Measurements from ENCODE around the gene TMOD2. TPM values are rescaled to one million over a fixed set of nuclear protein-coding genes. Genes with fewer than 3 reads are reported as not detected.

The TMOD2 gene
- total RNA-seq, 1 experiment from 2014 or later: 2.8 TPM

DNA sequence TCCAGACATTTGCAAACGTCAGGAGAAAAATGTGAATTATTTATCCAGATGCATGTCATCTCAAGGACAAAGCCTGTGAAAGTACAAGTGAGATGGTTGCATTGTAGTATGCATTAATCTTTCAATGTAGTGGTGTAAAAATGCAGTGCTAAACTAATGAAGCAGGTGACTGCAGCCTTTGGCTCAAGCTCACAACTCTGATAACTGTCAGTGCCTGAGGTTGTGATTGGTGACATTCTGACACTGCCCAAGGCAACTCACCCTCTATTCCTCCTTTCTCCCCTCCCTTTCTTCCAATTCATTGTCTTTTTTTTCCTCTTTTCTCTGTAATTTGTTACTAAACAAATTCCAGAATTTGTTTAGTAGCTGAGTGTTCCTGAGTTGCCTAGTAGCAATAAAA is 58.1 kb downstream of the TMOD2 start:
- Mint-ChIP-seq H3K36me3 (ENCODE audit: insufficient read depth, unreplicated experiment) (no peaks in the 10 kb centered on the region), H3K9me3 (ENCODE audit: unreplicated experiment) (no peaks in the 10 kb centered on the region), H3K27ac (ENCODE audit: low read depth, unreplicated experiment) (no peak overlapping the region), H3K4me1 (ENCODE audit: insufficient read depth, unreplicated experiment) (no peaks in the 10 kb centered on the region), H3K4me3 (ENCODE audit: unreplicated experiment) (no peak overlapping the region), H3K27me3 (ENCODE audit: insufficient read depth, unreplicated experiment) (no peaks in the 10 kb centered on the region)
- intact Hi-C loops (cut with micrococcal nuclease): no loop called here
- TF ChIP-seq, protein P1, sequence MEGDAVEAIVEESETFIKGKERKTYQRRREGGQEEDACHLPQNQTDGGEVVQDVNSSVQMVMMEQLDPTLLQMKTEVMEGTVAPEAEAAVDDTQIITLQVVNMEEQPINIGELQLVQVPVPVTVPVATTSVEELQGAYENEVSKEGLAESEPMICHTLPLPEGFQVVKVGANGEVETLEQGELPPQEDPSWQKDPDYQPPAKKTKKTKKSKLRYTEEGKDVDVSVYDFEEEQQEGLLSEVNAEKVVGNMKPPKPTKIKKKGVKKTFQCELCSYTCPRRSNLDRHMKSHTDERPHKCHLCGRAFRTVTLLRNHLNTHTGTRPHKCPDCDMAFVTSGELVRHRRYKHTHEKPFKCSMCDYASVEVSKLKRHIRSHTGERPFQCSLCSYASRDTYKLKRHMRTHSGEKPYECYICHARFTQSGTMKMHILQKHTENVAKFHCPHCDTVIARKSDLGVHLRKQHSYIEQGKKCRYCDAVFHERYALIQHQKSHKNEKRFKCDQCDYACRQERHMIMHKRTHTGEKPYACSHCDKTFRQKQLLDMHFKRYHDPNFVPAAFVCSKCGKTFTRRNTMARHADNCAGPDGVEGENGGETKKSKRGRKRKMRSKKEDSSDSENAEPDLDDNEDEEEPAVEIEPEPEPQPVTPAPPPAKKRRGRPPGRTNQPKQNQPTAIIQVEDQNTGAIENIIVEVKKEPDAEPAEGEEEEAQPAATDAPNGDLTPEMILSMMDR (IDR thresholded peaks at IDR 0.05; ENCODE audit: unreplicated experiment): no peak
- ChIA-PET CTCF (interaction anchor here (0.6 kb wide), 2 partner anchors 57 to 159 kb away, joined by 3 to 4 read pairs; no protein-coding TSS in a partner anchor), POLR2A (interaction anchor here (0.7 to 0.8 kb wide), 3 partner anchors 18 to 119 kb away, joined by 3 read pairs; no protein-coding TSS in a partner anchor)
- no peak for DNase-seq (ENCODE audit: unreplicated experiment)
- BruUV-seq (replicated peaks): no TSS peak

GRCh38 chr15:51812598-51812997 is 61.2 kb downstream of the TMOD2 start:
- H3K27me3 Mint-ChIP-seq (ENCODE audit: insufficient read depth, unreplicated experiment): no peaks in the 10 kb centered on the region
- TF ChIP-seq, protein P1 (IDR thresholded peaks at IDR 0.05; ENCODE audit: unreplicated experiment): no peak
- DNase-seq (ENCODE audit: unreplicated experiment): no peak
- BruUV-seq (replicated peaks): no TSS peak
- no peak overlapping the region for H3K27ac Mint-ChIP-seq (ENCODE audit: low read depth, unreplicated experiment)
- POLR2A ChIA-PET: interaction anchor here (1.1 to 3.4 kb wide), 2 partner anchors 12 to 17 kb away, joined by 5 to 10 read pairs; partner anchors contain the start of gene TMOD3
- H3K4me3 Mint-ChIP-seq (ENCODE audit: unreplicated experiment): no peak overlapping the region
- intact Hi-C loops (cut with micrococcal nuclease): no loop called here
- no peaks in the 10 kb centered on the region for H3K4me1 Mint-ChIP-seq (ENCODE audit: insufficient read depth, unreplicated experiment)
- CTCF ChIA-PET: interaction anchor here (1.2 kb wide), 1 partner anchor 36 kb away, joined by 5 read pairs; no protein-coding TSS in a partner anchor
- no peaks in the 10 kb centered on the region for H3K36me3 Mint-ChIP-seq (ENCODE audit: insufficient read depth, unreplicated experiment)
- no peaks in the 10 kb centered on the region for H3K9me3 Mint-ChIP-seq (ENCODE audit: unreplicated experiment)

DNA sequence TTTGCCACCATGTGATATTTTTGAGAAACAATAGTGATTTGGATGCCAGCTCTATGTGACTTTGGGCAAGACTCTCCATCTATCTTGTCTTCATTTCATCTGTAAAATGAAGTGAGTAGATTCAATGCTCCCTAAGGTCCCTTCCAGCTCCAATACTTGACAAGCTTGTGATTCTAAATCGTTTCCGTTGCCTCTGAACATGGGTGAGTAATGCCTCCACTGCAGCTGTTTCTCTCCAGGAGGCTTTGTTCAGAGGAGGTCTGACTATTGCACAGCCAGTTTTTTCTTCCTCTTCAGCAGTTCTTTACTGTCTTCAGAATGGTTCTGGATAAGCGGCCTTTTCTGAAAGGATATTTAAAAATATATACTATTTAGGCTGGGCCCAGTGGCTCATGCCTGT is 63.2 kb downstream of the TMOD2 start:
- Mint-ChIP-seq H3K36me3 (ENCODE audit: insufficient read depth, unreplicated experiment) (no peaks in the 10 kb centered on the region), H3K27me3 (ENCODE audit: insufficient read depth, unreplicated experiment) (no peaks in the 10 kb centered on the region), H3K9me3 (ENCODE audit: unreplicated experiment) (peaks cover 1% of the 10 kb centered on the region), H3K4me1 (ENCODE audit: insufficient read depth, unreplicated experiment) (no peaks in the 10 kb centered on the region), H3K27ac (ENCODE audit: low read depth, unreplicated experiment) (no peak overlapping the region), H3K4me3 (ENCODE audit: unreplicated experiment) (no peak overlapping the region)
- intact Hi-C loops (cut with micrococcal nuclease): no loop called here
- ChIA-PET CTCF (interaction anchor here (0.6 to 0.8 kb wide), 2 partner anchors 14 to 36 kb away, joined by 3 read pairs; no protein-coding TSS in a partner anchor), POLR2A (interaction anchor here (3.4 kb wide), 1 partner anchor 10 kb away, joined by 10 read pairs; no protein-coding TSS in a partner anchor)
- TF ChIP-seq, protein P1 (IDR thresholded peaks at IDR 0.05; ENCODE audit: unreplicated experiment): no peak
- no TSS peak for BruUV-seq (replicated peaks)
- DNase-seq (ENCODE audit: unreplicated experiment): no peak

DNA sequence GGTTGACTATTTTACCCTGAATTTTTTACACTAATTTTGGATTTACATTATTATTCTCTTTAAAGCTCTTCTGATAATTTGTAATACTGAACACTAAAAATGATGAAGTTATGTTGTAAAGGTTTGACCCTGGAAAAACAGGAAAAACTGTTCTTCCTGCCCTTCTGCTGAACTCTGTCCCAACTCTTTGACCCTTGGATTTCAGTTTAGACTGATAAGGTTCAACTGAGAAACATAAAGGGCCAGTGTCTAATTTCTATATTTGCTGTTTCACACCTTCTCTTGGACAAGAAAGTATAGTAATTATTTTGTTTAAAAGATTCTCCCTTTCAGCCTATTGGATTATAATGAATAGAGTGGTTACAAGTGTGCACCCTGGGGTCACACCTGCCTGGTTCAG is 65.2 kb downstream of the TMOD2 start:
- H3K9me3 Mint-ChIP-seq (ENCODE audit: unreplicated experiment): peaks cover 20% of the 10 kb centered on the region
- no peak for DNase-seq (ENCODE audit: unreplicated experiment)
- H3K27me3 Mint-ChIP-seq (ENCODE audit: insufficient read depth, unreplicated experiment): no peaks in the 10 kb centered on the region
- CTCF ChIA-PET: interaction anchor here (1.9 kb wide), 1 partner anchor 10 kb away, joined by 5 read pairs; no protein-coding TSS in a partner anchor
- no peaks in the 10 kb centered on the region for H3K36me3 Mint-ChIP-seq (ENCODE audit: insufficient read depth, unreplicated experiment)
- no peak overlapping the region for H3K27ac Mint-ChIP-seq (ENCODE audit: low read depth, unreplicated experiment)
- POLR2A ChIA-PET: no interaction called here
- H3K4me1 Mint-ChIP-seq (ENCODE audit: insufficient read depth, unreplicated experiment): no peaks in the 10 kb centered on the region
- TF ChIP-seq, protein P1 (IDR thresholded peaks at IDR 0.05; ENCODE audit: unreplicated experiment): no peak
- BruUV-seq (replicated peaks): no TSS peak
- intact Hi-C loops (cut with micrococcal nuclease): no loop called here
- H3K4me3 Mint-ChIP-seq (ENCODE audit: unreplicated experiment): no peak overlapping the region

Data from MCF 10A (cell line).